DOHH2 (cell line): Measurements from ENCODE around the gene ZFHX2.

Source experiments
- CTCF ChIP-seq: fragments of 200-600 bp; sonication (generic); IDR thresholded peaks from one replicate; pipeline ENCODE4 v1.5.1; 2014; ENCODE audit warnings: antibody characterized with exemption, mild to moderate bottlenecking, low read depth, low read length; ENCODE audit not compliant: poor library complexity, severe bottlenecking
- EZH2phosphoT487 ChIP-seq: fragments of 200-600 bp; sonication (generic); IDR thresholded peaks from 2 replicates; pipeline ENCODE4 v1.6.1; 2017; ENCODE audit warnings: borderline replicate concordance, mild to moderate bottlenecking, antibody characterized with exemption, low read length, moderate library complexity, mixed read lengths

GRCh38 chr14:23557946-23558345 lies 6.4 kb upstream of the ZFHX2 start:
- TF ChIP-seq CTCF, result no peak
- no peak for TF ChIP-seq EZH2phosphoT487
